Vein endothelial cell (primary cell): Measurements from ENCODE around the gene TLCD4. TPM values are rescaled to one million over a fixed set of nuclear protein-coding genes. Genes with fewer than 3 reads are reported as not detected.

Experiments used
- small RNA-seq: library from RNA; depleted of rRNA; stranded (forward); fragments of <200 nt; gene quantifications from one replicate; pipeline ENCODE3, GENCODE V24; 2012
- total RNA-seq: library from RNA; depleted of rRNA; stranded (reverse); fragments of >200 nt; gene quantifications from 2 replicates; pipeline ENCODE4 v1.2.3, GENCODE V29; 2012

TLCD4 gene
- total RNA-seq, result under 0.01 and 0.19 TPM in 2 replicates

GRCh38 chr1:95117207-95118066 is at the start of gene TLCD4:
Gene TLCD4 (plus strand): TSS chr1:95117355. CDS start chr1:95143902, 26,547 bp downstream.

GRCh38 chr1:95072532-95073419 is 44.4 kb upstream of the TLCD4 start, which contains the start of gene ALG14:
Gene ALG14 (minus strand): TSS chr1:95072951. CDS start chr1:95072898, 53 bp downstream.

Small RNAs within 50 kb of the gene (small RNA-seq; reads per million reads assigned to genes)
- not detected for gene RF00019

Other genes starting within 250 kb of the TLCD4 start
- gene CNN3, start 190.2 kb upstream of the TLCD4 start, total RNA-seq, result 281 and 290 TPM in 2 replicates
- 1.3 and 2.0 TPM in 2 replicates for gene ALG14, start 44.4 kb upstream of the TLCD4 start, total RNA-seq
- 9.1 and 11.2 TPM in 2 replicates for gene RWDD3, start 116.9 kb downstream of the TLCD4 start, total RNA-seq